ENCODE measurements around the gene HMG20B. TPM values are rescaled to one million over a fixed set of nuclear protein-coding genes. Genes with fewer than 3 reads are reported as not detected.

HMG20B gene
- total RNA-seq, 6 donors from 2014 or later, result 79.5 to 183 (median 85.9) TPM

DNA sequence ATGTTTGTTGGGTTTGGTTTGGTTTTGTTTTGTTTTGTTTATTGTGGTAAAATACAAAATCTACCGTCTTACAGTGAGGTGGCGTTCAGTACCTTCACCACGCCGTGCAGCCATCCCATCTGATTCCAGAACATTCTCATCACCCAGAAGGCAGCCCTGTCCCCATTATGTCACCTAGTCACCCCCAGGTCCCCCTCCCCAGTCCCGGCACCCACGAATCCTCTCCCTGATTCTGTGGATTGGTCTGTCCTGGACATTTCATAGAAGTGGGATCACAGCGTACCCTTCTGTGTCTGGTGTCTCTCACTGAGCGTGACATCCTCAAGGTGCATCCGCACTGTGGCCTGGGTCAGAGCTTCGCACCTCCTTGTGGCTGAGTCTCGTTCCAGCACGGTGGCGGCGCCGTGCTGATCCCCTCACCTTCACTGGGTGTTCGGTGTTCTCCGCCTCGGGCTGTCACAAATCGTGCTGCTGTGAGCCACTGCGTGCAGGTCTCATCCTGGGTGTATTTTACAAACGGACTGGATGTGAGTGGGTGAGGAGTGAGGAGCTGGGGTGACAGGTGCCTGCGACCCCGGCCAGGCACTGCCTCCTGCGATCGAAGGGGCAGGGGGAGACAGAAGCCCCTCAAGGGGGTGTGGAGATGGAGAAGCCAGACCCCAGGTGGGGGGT is 34.4 kb upstream of the HMG20B start:
- peaks cover 0 to 62% (median 31%) of the 10 kb centered on the region in 4 donors for H3K36me3 ChIP-seq
- DNase-seq, result no peak
- no peak for ATAC-seq (ENCODE audit: low FRiP score in 2 of 2)

GRCh38 chr19:3538965-3539755 is 33.6 kb upstream of the HMG20B start, which contains the start of gene TEKTIP1:
Gene TEKTIP1 (plus strand): TSS chr19:3539174. CDS start chr19:3539178, 4 bp downstream.
- no peaks in the 10 kb centered on the region for H3K4me1 ChIP-seq
- no peak within 1 kb of the TSS for H3K4me3 ChIP-seq
- no peaks in the 10 kb centered on the region for H3K27me3 ChIP-seq
- ATAC-seq (ENCODE audit: low FRiP score in 2 of 2) (no peak), DNase-seq (peak in 1 of 2 donors; percentile 58)
- H3K36me3 ChIP-seq, result peaks cover 0 to 62% (median 27%) of the 10 kb centered on the region in 4 donors
- H3K9me3 ChIP-seq, result no peaks in the 10 kb centered on the region
- no peak for TF ChIP-seq POLR2AphosphoS5 (IDR thresholded peaks at IDR 0.05)
- no peak for TF ChIP-seq POLR2A (IDR thresholded peaks at IDR 0.05)
- TF ChIP-seq, protein P1, sequence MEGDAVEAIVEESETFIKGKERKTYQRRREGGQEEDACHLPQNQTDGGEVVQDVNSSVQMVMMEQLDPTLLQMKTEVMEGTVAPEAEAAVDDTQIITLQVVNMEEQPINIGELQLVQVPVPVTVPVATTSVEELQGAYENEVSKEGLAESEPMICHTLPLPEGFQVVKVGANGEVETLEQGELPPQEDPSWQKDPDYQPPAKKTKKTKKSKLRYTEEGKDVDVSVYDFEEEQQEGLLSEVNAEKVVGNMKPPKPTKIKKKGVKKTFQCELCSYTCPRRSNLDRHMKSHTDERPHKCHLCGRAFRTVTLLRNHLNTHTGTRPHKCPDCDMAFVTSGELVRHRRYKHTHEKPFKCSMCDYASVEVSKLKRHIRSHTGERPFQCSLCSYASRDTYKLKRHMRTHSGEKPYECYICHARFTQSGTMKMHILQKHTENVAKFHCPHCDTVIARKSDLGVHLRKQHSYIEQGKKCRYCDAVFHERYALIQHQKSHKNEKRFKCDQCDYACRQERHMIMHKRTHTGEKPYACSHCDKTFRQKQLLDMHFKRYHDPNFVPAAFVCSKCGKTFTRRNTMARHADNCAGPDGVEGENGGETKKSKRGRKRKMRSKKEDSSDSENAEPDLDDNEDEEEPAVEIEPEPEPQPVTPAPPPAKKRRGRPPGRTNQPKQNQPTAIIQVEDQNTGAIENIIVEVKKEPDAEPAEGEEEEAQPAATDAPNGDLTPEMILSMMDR (IDR thresholded peaks at IDR 0.05), result no peak
- TF ChIP-seq EP300 (IDR thresholded peaks at IDR 0.05), result no peak
- 71 to 78% methylated on average over 12 to 28 of the region's 28 CpGs for WGBS, 2 donors
- no peak within 1 kb of the TSS for H3K27ac ChIP-seq

More for the DNA sequence above, 34.4 kb upstream of the HMG20B start:
- TF ChIP-seq POLR2A (IDR thresholded peaks at IDR 0.05) (no peak), POLR2AphosphoS5 (IDR thresholded peaks at IDR 0.05) (no peak), EP300 (IDR thresholded peaks at IDR 0.05) (no peak)
- TF ChIP-seq, protein P1 (IDR thresholded peaks at IDR 0.05), result no peak
- no peaks in the 10 kb centered on the region for H3K9me3 ChIP-seq
- H3K4me3 ChIP-seq, result no peak overlapping the region
- WGBS, 2 donors, result 83 to 84% methylated on average over 20 to 24 of the region's 25 CpGs
- no peak overlapping the region for H3K27ac ChIP-seq
- H3K4me1 ChIP-seq, result no peaks in the 10 kb centered on the region
- no peaks in the 10 kb centered on the region for H3K27me3 ChIP-seq

GRCh38 chr19:3539756-3540118 is 33.0 kb upstream of the HMG20B start:
- WGBS, 2 donors, result 92 to 100% methylated on average over 1 of the region's 1 CpG
- Histone ChIP-seq H3K27me3 (no peaks in the 10 kb centered on the region), H3K4me3 (no peak overlapping the region), H3K36me3 (peaks cover 0 to 62% (median 26%) of the 10 kb centered on the region in 4 donors), H3K27ac (no peak overlapping the region), H3K9me3 (no peaks in the 10 kb centered on the region), H3K4me1 (peaks cover 0 to under 1% (median 0%) of the 10 kb centered on the region in 4 donors)
- DNase-seq (no peak), ATAC-seq (ENCODE audit: low FRiP score in 2 of 2) (no peak)
- TF ChIP-seq, protein P1 (IDR thresholded peaks at IDR 0.05), result no peak
- TF ChIP-seq POLR2AphosphoS5 (IDR thresholded peaks at IDR 0.05), result no peak
- TF ChIP-seq POLR2A (IDR thresholded peaks at IDR 0.05), result no peak
- TF ChIP-seq EP300 (IDR thresholded peaks at IDR 0.05), result no peak

DNA sequence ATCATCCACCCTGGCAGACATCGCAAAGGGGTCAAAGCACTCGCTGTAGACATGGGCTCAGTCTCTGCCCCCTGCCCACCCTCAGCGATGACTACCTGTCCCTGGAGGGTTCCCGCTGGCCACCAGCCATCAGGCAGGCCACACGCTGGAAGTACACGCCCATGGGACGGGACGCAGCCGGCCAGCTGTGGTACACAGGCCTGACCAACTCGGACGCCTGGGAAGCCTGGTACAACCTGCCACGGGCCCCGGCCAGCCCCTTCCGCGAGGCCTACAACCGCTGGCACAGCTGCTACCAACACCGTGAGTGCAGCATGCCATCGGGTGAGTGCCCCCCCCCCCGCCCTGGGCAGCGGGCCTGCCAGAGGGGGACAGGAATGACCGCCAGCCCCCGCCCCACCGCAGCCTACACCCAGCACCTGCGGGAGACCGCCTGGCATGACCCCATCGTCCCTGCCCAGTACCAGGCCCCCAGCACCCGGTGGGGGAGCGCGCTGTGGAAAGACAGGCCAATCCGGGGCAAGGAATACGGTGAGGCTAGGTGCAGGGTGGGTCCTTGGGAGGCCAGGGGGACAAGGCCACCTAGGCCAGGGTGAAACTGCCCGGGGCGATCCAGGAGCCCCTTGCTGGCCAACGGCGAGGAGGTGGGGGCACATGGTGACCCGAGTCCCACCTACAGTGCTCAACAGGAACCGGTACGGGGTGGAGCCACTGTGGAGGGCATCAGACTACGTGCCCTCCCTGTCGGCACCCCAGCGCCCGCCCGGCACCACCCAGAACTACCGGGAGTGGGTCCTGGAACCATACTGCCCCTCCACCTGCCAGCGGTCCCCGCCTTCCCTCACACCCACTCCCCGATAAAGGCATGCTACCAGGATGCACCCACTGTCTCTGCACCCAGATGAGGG is 29.3 kb upstream of the HMG20B start:
- Histone ChIP-seq H3K4me3 (no peak overlapping the region), H3K36me3 (peaks cover 0 to 50% (median 31%) of the 10 kb centered on the region in 4 donors), H3K27ac (no peak overlapping the region), H3K27me3 (no peaks in the 10 kb centered on the region), H3K4me1 (peaks cover 0 to 18% (median 0%) of the 10 kb centered on the region in 4 donors), H3K9me3 (no peaks in the 10 kb centered on the region)
- peak; percentile 2 to 4 for ATAC-seq (ENCODE audit: low FRiP score in 2 of 2)
- DNase-seq, result peak in 1 of 2 donors; percentile 81
- no peak for TF ChIP-seq POLR2A (IDR thresholded peaks at IDR 0.05)
- TF ChIP-seq, protein P1 (IDR thresholded peaks at IDR 0.05), result no peak
- no peak for TF ChIP-seq POLR2AphosphoS5 (IDR thresholded peaks at IDR 0.05)
- no peak for TF ChIP-seq EP300 (IDR thresholded peaks at IDR 0.05)
- WGBS, 2 donors, result 90% methylated on average over 9 to 45 of the region's 47 CpGs
